ENCODE results near the gene DUSP19. TPM values are rescaled to one million over a fixed set of nuclear protein-coding genes. Genes with fewer than 3 reads are reported as not detected.

DUSP19 gene
- total and polyA plus RNA-seq, 10 donors: 0.78 to 5.8 (median 3.4) TPM

DNA sequence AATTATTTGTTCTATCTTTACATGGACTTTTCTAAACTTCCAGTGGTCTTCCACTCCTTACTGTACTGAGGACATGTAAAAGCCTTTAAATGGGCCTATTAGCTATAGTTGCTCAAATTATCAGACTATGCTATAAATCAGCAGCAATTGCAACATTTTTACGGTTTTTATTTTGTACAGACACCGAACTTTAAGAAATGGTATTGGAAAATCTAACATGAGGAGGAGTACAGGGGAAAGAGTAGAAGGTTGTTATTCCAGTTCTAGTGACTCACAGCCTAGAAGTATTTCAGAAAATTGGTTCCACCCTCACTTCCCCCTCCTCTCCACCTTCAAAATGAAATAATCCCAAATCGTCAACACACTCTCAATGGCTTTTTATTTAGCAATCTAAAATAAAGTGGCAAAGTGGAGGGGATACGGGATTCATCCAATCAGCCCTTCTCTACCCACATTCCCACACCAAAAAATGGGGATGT, 41.4 kb upstream of the DUSP19 start:
- intact Hi-C loops (cut with DNase I; ENCODE audit: low total_unique reads): no loop called here
- Histone ChIP-seq H3K9me3 (no peaks in the 10 kb centered on the region), H3K36me3 (no peaks in the 10 kb centered on the region), H3K4me1 (peaks cover 19 to 62% (median 49%) of the 10 kb centered on the region in 6 donors), H3K4me3 (peak overlapping the region; percentile 49 to 84 (median 60)), H3K27me3 (replicated peaks in 1 of 7) (peaks cover 0 to 100% (median 24%) of the 10 kb centered on the region in 7 donors), H3K27ac (peak overlapping the region; percentile 85 to 94 (median 93))
- TF ChIP-seq POLR2AphosphoS5 (IDR thresholded peaks at IDR 0.05) (no peak), POLR2A (IDR thresholded peaks at IDR 0.05) (no peak)
- TF ChIP-seq, protein P1, sequence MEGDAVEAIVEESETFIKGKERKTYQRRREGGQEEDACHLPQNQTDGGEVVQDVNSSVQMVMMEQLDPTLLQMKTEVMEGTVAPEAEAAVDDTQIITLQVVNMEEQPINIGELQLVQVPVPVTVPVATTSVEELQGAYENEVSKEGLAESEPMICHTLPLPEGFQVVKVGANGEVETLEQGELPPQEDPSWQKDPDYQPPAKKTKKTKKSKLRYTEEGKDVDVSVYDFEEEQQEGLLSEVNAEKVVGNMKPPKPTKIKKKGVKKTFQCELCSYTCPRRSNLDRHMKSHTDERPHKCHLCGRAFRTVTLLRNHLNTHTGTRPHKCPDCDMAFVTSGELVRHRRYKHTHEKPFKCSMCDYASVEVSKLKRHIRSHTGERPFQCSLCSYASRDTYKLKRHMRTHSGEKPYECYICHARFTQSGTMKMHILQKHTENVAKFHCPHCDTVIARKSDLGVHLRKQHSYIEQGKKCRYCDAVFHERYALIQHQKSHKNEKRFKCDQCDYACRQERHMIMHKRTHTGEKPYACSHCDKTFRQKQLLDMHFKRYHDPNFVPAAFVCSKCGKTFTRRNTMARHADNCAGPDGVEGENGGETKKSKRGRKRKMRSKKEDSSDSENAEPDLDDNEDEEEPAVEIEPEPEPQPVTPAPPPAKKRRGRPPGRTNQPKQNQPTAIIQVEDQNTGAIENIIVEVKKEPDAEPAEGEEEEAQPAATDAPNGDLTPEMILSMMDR (IDR thresholded peaks at IDR 0.05 in 8 of 11, conservative IDR thresholded peaks at IDR 0.05 in 3 of 11): no peak
- DNase-seq: no peak
- 9 to 17% (median 14%) methylated on average over 4 of the region's 4 CpGs for WGBS, 5 donors

DNA sequence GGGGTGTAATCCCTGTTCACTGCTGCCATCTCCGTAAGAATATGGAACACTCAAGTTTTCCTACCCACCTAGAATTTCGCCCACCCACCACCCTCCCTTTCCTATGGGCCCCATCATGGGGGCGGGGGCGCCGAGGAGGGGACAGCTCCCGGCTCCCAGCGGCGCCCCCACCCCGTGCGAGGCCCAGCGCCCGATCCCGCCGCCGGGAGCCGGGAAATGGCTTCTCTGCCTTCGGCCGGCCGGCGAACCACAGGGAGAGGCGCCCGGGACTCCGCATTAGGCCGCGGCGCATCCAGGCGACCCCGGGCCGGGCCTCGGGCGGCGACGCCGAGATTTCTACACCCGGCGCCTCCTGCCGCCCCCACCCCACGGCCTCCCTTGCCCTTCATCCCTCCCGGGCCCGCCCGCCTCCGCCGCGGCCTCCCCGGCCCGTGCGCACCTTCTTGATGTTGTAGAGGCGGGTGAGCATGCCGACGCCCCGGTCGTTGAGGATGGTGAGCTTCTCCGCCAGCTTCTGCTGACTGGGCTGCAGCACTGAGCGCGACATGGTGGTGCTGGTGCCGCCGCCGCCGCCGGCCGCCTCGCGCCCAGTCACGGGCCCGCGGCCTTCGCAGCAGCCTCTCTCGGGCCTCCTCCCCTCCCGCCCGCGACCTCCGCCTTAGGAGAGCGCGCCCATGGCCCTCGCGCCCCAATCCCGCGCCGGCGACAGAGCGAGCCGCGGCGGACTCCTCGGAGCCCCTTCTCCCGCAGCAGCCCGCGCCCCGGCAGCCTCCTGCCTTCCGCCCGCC, 40.8 kb upstream of the DUSP19 start:
- intact Hi-C loops (cut with DNase I; ENCODE audit: low total_unique reads): no loop called here
- peak overlapping the region; percentile 85 to 94 (median 93) for H3K27ac ChIP-seq
- peak overlapping the region; percentile 49 to 84 (median 60) for H3K4me3 ChIP-seq
- no peaks in the 10 kb centered on the region for H3K9me3 ChIP-seq
- WGBS, 5 donors: 1 to 2% (median 1%) methylated on average over 30 to 91 of the region's 91 CpGs
- H3K36me3 ChIP-seq: no peaks in the 10 kb centered on the region
- DNase-seq: no peak
- TF ChIP-seq POLR2AphosphoS5 (IDR thresholded peaks at IDR 0.05): no peak
- TF ChIP-seq, protein P1 (IDR thresholded peaks at IDR 0.05 in 8 of 11, conservative IDR thresholded peaks at IDR 0.05 in 3 of 11): no peak
- TF ChIP-seq POLR2A (IDR thresholded peaks at IDR 0.05): no peak
- peaks cover 0 to 100% (median 24%) of the 10 kb centered on the region in 7 donors for H3K27me3 ChIP-seq (replicated peaks in 1 of 7)
- peaks cover 18 to 61% (median 49%) of the 10 kb centered on the region in 6 donors for H3K4me1 ChIP-seq

DNA sequence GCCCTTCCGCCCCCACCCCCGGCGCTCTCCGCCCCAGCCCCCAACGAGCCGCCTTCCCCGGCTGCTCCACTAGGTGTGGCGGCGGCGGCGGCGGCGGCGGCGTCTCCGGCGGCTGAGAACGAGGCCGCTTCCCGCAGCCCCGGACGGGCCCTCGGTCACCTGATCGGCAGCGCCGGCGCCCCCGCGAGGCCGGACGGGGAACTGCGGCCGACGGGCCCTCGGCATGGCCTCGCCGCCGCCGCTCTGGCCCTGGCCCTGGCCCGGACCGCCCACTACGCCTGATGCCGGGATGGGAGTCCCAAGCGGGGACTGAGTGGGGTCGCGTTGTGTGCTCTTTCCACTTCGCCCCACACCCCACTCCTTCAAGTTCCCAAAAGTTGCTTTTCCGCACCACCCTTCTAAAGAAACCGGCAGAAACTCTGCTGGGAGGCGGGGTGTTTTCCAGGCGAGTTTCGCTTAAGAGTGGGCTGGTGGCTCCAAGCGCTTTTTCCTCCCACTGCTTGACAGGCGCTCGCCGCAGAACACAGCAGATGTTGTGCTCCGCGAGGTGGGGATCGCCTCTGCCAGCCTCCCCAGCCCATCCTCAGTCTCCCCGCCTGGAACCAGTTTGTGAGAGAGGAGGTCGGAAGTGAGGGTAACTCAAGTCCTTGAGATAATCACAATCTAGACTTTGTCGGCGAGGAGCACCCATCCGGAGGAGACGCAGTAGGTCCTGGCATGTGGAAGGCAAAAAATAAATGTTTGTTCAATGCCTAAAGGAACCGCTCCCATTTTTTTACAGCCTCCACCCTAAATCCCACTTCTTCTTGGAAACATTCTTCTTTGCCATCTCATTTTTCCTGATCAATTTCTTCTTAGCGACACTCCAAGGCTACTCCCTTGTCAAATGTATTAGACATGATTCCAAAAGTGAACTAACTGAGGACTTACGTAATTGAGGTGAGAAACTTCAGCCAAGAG, 39.9 kb upstream of the DUSP19 start, which contains the start of gene NCKAP1:
NCKAP1 (minus strand) TSS at position 117 of the 960 bp plus-strand sequence. CDS start 358 bp downstream, outside the sequence.
- TF ChIP-seq, protein P1 (IDR thresholded peaks at IDR 0.05 in 8 of 11, conservative IDR thresholded peaks at IDR 0.05 in 3 of 11): peak in 10 of 11 experiments; percentile 32 to 98 (median 92)
- peak; percentile 28 to 80 (median 78) for TF ChIP-seq POLR2AphosphoS5 (IDR thresholded peaks at IDR 0.05)
- peak in 1 of 3 donors; percentile 5 for TF ChIP-seq POLR2A (IDR thresholded peaks at IDR 0.05)
- H3K4me3 ChIP-seq: peak within 1 kb of the TSS; percentile 49 to 84 (median 60)
- no peaks in the 10 kb centered on the region for H3K9me3 ChIP-seq
- H3K4me1 ChIP-seq: peaks cover 18 to 59% (median 47%) of the 10 kb centered on the region in 6 donors
- 3 to 4% (median 3%) methylated on average over 37 to 68 of the region's 68 CpGs for WGBS, 5 donors
- peaks cover 0 to 100% (median 24%) of the 10 kb centered on the region in 7 donors for H3K27me3 ChIP-seq (replicated peaks in 1 of 7)
- intact Hi-C loops (cut with DNase I; ENCODE audit: low total_unique reads): no loop called here
- H3K27ac ChIP-seq: peak within 1 kb of the TSS; percentile 85 to 94 (median 93)
- H3K36me3 ChIP-seq: no peaks in the 10 kb centered on the region
- peak; percentile 96 for DNase-seq
